Activated CD8-positive, alpha-beta memory T cell treated with anti-CD3 and anti-CD28 coated beads, Interleukin-2, amount 50 U/mL, for 48 hours (primary cell): ENCODE results near the gene PDE5A.
"Not testable (repeated sequence)": the region's sequence is repeated elsewhere in the genome, so short reads cannot be mapped to it uniquely, and the experiment has no call there.

Experiments
- DNase-seq: peaks from one replicate; pipeline ENCODE4 v3.0.0-alpha.2; 2020

The PDE5A gene

GRCh38 chr4:119643306-119644042 lies 14.9 kb upstream of the PDE5A start:
- DNase-seq = no peak

GRCh38 chr4:119641765-119642164 lies 13.2 kb upstream of the PDE5A start:
- DNase-seq = no peak

GRCh38 chr4:119638359-119638758 lies 9.8 kb upstream of the PDE5A start:
- DNase-seq = no peak

GRCh38 chr4:119636851-119637250 lies 8.2 kb upstream of the PDE5A start:
- DNase-seq = not testable (repeated sequence)

GRCh38 chr4:119632216-119632615 lies 3.6 kb upstream of the PDE5A start:
- no peak for DNase-seq

GRCh38 chr4:119629142-119629471 lies 503 bp upstream of the PDE5A start:
- DNase-seq = no peak

GRCh38 chr4:119627267-119628255 lies 1.0 kb downstream of the PDE5A start:
- peak; percentile 82 for DNase-seq

- DNase-seq = no peak
Observed at GRCh38 chr4:119626943-119627266, 1.7 kb downstream of the PDE5A start.

GRCh38 chr4:119626420-119626819 lies 2.2 kb downstream of the PDE5A start:
- no peak for DNase-seq

GRCh38 chr4:119625761-119626160 lies 2.8 kb downstream of the PDE5A start:
- DNase-seq = no peak

GRCh38 chr4:119624356-119624755 lies 4.2 kb downstream of the PDE5A start:
- no peak for DNase-seq

- no peak for DNase-seq
Observed at GRCh38 chr4:119623025-119623424, 5.6 kb downstream of the PDE5A start.

GRCh38 chr4:119615068-119615719 lies 13.4 kb downstream of the PDE5A start:
- DNase-seq = no peak

GRCh38 chr4:119604266-119604665 lies 24.3 kb downstream of the PDE5A start:
- DNase-seq = no peak

GRCh38 chr4:119602366-119602765 lies 26.2 kb downstream of the PDE5A start:
- DNase-seq = no peak

GRCh38 chr4:119598521-119598920 lies 30.1 kb downstream of the PDE5A start:
- DNase-seq = no peak

- no peak for DNase-seq
Observed at GRCh38 chr4:119597377-119597776, 31.2 kb downstream of the PDE5A start.

GRCh38 chr4:119593698-119594097 lies 34.9 kb downstream of the PDE5A start:
- DNase-seq = no peak

- no peak for DNase-seq
Observed at GRCh38 chr4:119592830-119593229, 35.8 kb downstream of the PDE5A start.

GRCh38 chr4:119589165-119589564 lies 39.4 kb downstream of the PDE5A start:
- no peak for DNase-seq

- no peak for DNase-seq
Observed at GRCh38 chr4:119587796-119588195, 40.8 kb downstream of the PDE5A start.

- no peak for DNase-seq
Observed at GRCh38 chr4:119585771-119586170, 42.8 kb downstream of the PDE5A start.

GRCh38 chr4:119581190-119581873 lies 47.3 kb downstream of the PDE5A start:
- no peak for DNase-seq
